ENCODE measurements around the gene ADH1B. TPM values are rescaled to one million over a fixed set of nuclear protein-coding genes. Genes with fewer than 3 reads are reported as not detected.

The ADH1B gene
- polyA plus RNA-seq, 1 donor from 2014 or later: not detected

DNA sequence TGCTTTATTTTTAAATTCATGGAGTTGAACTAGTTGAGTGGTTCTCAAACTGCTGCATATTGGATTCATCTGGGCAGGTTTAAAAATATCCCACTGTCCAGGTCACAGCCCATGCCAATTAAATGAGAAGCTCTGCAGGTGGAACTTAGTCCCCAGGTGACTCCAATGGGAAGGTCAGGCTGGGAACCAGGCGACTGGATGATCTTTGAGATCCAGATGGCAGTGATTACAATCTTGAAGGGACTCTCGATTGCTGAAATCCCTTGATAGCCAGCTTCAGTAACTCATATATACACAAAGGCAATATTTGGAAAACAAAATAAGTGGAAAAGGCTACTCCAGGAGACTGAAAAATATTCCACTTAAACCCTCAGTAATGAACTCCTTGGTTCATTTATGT is 38.5 kb downstream of the ADH1B start:
- no peak overlapping the region for H3K9ac ChIP-seq (ENCODE audit: low read length)
- H3K27me3 ChIP-seq (ENCODE audit: insufficient read depth, low read depth, low read length): no peaks in the 10 kb centered on the region
- no peak overlapping the region for H3K4me3 ChIP-seq (ENCODE audit: low read length)
- no peak overlapping the region for H2AFZ ChIP-seq (ENCODE audit: low read depth, low read length)
- no peak overlapping the region for H3K27ac ChIP-seq (ENCODE audit: low read length)
- no peaks in the 10 kb centered on the region for H3K9me3 ChIP-seq (ENCODE audit: low read length)
- no peaks in the 10 kb centered on the region for H3K9me2 ChIP-seq (ENCODE audit: insufficient read depth, low read length)
- no peaks in the 10 kb centered on the region for H3K36me3 ChIP-seq (ENCODE audit: insufficient read depth, low read length)
- no peaks in the 10 kb centered on the region for H4K20me1 ChIP-seq (ENCODE audit: insufficient read depth)
- TF ChIP-seq REST (IDR thresholded peaks at IDR 0.05; ENCODE audit: borderline replicate concordance) (no peak), EZH2 (IDR thresholded peaks at IDR 0.05; ENCODE audit: borderline replicate concordance, insufficient read depth, low read length, poor library complexity, severe bottlenecking) (no peak), SMC3 (conservative IDR thresholded peaks at IDR 0.05; ENCODE audit: poor library complexity) (no peak), RAD21 (conservative IDR thresholded peaks at IDR 0.05) (no peak), EP300 (conservative IDR thresholded peaks at IDR 0.05; ENCODE audit: poor library complexity, severe bottlenecking) (no peak), MXI1 (conservative IDR thresholded peaks at IDR 0.05; ENCODE audit: poor library complexity, severe bottlenecking) (no peak), TAF1 (IDR thresholded peaks at IDR 0.05; ENCODE audit: low read depth) (no peak), POLR2AphosphoS5 (IDR thresholded peaks at IDR 0.05) (no peak)
- TF ChIP-seq, protein P1, sequence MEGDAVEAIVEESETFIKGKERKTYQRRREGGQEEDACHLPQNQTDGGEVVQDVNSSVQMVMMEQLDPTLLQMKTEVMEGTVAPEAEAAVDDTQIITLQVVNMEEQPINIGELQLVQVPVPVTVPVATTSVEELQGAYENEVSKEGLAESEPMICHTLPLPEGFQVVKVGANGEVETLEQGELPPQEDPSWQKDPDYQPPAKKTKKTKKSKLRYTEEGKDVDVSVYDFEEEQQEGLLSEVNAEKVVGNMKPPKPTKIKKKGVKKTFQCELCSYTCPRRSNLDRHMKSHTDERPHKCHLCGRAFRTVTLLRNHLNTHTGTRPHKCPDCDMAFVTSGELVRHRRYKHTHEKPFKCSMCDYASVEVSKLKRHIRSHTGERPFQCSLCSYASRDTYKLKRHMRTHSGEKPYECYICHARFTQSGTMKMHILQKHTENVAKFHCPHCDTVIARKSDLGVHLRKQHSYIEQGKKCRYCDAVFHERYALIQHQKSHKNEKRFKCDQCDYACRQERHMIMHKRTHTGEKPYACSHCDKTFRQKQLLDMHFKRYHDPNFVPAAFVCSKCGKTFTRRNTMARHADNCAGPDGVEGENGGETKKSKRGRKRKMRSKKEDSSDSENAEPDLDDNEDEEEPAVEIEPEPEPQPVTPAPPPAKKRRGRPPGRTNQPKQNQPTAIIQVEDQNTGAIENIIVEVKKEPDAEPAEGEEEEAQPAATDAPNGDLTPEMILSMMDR (IDR thresholded peaks at IDR 0.05; ENCODE audit: poor library complexity, severe bottlenecking): no peak
- no peaks in the 10 kb centered on the region for H3F3A ChIP-seq (ENCODE audit: insufficient read depth, low read length, poor library complexity, severe bottlenecking)
- H3K4me2 ChIP-seq (ENCODE audit: low read length): no peak overlapping the region
- no peaks in the 10 kb centered on the region for H3K79me2 ChIP-seq (replicated peaks; ENCODE audit: insufficient read depth, low read length)

GRCh38 chr4:99281261-99281660 is 39.9 kb downstream of the ADH1B start:
- H2AFZ ChIP-seq (ENCODE audit: low read depth, low read length): no peak overlapping the region
- H3K4me2 ChIP-seq (ENCODE audit: low read length): no peak overlapping the region
- H3K9ac ChIP-seq (ENCODE audit: low read length): no peak overlapping the region
- TF ChIP-seq EZH2 (IDR thresholded peaks at IDR 0.05; ENCODE audit: borderline replicate concordance, insufficient read depth, low read length, poor library complexity, severe bottlenecking) (no peak), TAF1 (IDR thresholded peaks at IDR 0.05; ENCODE audit: low read depth) (no peak)
- TF ChIP-seq, protein P1 (IDR thresholded peaks at IDR 0.05; ENCODE audit: poor library complexity, severe bottlenecking): no peak
- no peaks in the 10 kb centered on the region for H3K27me3 ChIP-seq (ENCODE audit: insufficient read depth, low read depth, low read length)
- no peak overlapping the region for H3K27ac ChIP-seq (ENCODE audit: low read length)
- no peaks in the 10 kb centered on the region for H3K9me3 ChIP-seq (ENCODE audit: low read length)
- no peak overlapping the region for H3K4me3 ChIP-seq (ENCODE audit: low read length)
- no peaks in the 10 kb centered on the region for H3F3A ChIP-seq (ENCODE audit: insufficient read depth, low read length, poor library complexity, severe bottlenecking)
- H3K79me2 ChIP-seq (replicated peaks; ENCODE audit: insufficient read depth, low read length): no peaks in the 10 kb centered on the region
- no peaks in the 10 kb centered on the region for H3K36me3 ChIP-seq (ENCODE audit: insufficient read depth, low read length)
- no peaks in the 10 kb centered on the region for H4K20me1 ChIP-seq (ENCODE audit: insufficient read depth)
- no peaks in the 10 kb centered on the region for H3K9me2 ChIP-seq (ENCODE audit: insufficient read depth, low read length)
